ENCODE results near the gene TMEM218. TPM values are rescaled to one million over a fixed set of nuclear protein-coding genes. Genes with fewer than 3 reads are reported as not detected.

Gene TMEM218
- total RNA-seq, 1 experiment from 2014 or later: 14.3 TPM

DNA sequence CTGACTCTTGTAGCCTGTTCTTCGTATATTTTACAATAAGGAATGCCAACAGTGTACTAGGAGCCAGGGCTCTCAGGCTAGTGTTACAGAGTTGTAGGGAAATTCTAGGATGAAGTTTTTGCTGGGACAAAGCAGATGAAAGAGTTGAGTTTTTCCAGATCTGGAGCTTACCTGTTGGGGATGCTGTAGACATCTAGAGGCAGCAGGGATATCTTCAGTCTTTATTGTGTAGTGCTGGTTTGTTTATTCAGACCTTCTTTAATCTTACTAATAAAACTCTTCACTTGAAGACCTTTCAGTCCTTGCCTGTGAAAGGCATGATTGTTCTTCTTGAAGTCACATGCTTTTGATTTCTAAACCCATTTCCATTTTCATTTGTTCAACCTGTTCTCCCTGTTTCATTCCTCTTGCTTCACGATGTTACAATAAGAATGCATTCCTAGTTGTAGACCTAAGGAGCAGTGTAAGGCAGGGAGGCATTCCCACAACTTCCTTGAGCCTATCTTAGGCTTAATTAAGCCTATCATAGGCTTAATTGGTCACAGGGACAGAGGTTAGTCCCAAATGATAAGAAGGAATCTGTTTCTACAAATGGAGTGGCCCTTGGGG lies 56.2 kb downstream of the TMEM218 start:
- no peaks in the 10 kb centered on the region for H3K9me3 Mint-ChIP-seq
- Histone ChIP-seq H2BK20ac (ENCODE audit: low read depth, low read length, poor library complexity, severe bottlenecking) (no peak overlapping the region), H3K18ac (ENCODE audit: insufficient read length, low read depth, low read length) (no peak overlapping the region), H4K5ac (ENCODE audit: insufficient read length, low read depth, low read length) (no peak overlapping the region), H2AK5ac (ENCODE audit: insufficient read length, low read length) (no peak overlapping the region), H3K27ac (ENCODE audit: insufficient read length, low read depth, low read length) (no peak overlapping the region), H3K4me1 (ENCODE audit: insufficient read depth, low read length) (no peaks in the 10 kb centered on the region), H3K79me1 (ENCODE audit: insufficient read depth, low read depth, low read length, poor library complexity, severe bottlenecking) (no peaks in the 10 kb centered on the region), H3K56ac (ENCODE audit: insufficient read length, low read depth, low read length) (no peak overlapping the region), H4K20me1 (ENCODE audit: control insufficient read depth, insufficient read depth, insufficient read length) (no peaks in the 10 kb centered on the region), H2AFZ (ENCODE audit: low read length) (no peak overlapping the region), H3K23me2 (ENCODE audit: insufficient read length, low read depth, low read length, poor library complexity, severe bottlenecking) (no peaks in the 10 kb centered on the region), H2BK12ac (ENCODE audit: insufficient read length, low read depth, low read length) (no peak overlapping the region), H3K4ac (ENCODE audit: low read depth, low read length) (no peak overlapping the region), H3K27me3 (ENCODE audit: insufficient read depth, low read length) (no peaks in the 10 kb centered on the region), H2BK15ac (ENCODE audit: low read depth, low read length) (no peak overlapping the region), H4K8ac (replicated peaks; ENCODE audit: insufficient read length, low read depth, low read length) (no peak overlapping the region), H3K9ac (ENCODE audit: extremely low read depth, insufficient read length, low read length) (no peak overlapping the region), H2BK120ac (ENCODE audit: low read depth, low read length, poor library complexity, severe bottlenecking) (no peak overlapping the region), H3T11ph (ENCODE audit: low read length) (no peak overlapping the region), H3K14ac (ENCODE audit: insufficient read depth, low read length) (no peak overlapping the region), H4K91ac (ENCODE audit: insufficient read length, low read depth, low read length) (no peak overlapping the region), H3K9me3 (ENCODE audit: control insufficient read depth, low read depth, low read length) (no peaks in the 10 kb centered on the region), H3K79me2 (ENCODE audit: insufficient read depth, low read length) (no peaks in the 10 kb centered on the region), H3K23ac (ENCODE audit: insufficient read length, low read depth, low read length) (no peak overlapping the region), H2BK5ac (ENCODE audit: insufficient read length, low read length) (no peak overlapping the region), H3K4me2 (ENCODE audit: insufficient read depth, insufficient read length, low read length) (no peak overlapping the region)
- no peak for DNase-seq
- H3K36me3 Mint-ChIP-seq (ENCODE audit: insufficient read depth in 1 of 3, low read depth in 3 of 3): no peaks in the 10 kb centered on the region
- TF ChIP-seq, protein P1, sequence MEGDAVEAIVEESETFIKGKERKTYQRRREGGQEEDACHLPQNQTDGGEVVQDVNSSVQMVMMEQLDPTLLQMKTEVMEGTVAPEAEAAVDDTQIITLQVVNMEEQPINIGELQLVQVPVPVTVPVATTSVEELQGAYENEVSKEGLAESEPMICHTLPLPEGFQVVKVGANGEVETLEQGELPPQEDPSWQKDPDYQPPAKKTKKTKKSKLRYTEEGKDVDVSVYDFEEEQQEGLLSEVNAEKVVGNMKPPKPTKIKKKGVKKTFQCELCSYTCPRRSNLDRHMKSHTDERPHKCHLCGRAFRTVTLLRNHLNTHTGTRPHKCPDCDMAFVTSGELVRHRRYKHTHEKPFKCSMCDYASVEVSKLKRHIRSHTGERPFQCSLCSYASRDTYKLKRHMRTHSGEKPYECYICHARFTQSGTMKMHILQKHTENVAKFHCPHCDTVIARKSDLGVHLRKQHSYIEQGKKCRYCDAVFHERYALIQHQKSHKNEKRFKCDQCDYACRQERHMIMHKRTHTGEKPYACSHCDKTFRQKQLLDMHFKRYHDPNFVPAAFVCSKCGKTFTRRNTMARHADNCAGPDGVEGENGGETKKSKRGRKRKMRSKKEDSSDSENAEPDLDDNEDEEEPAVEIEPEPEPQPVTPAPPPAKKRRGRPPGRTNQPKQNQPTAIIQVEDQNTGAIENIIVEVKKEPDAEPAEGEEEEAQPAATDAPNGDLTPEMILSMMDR (conservative IDR thresholded peaks at IDR 0.05): no peak
- no CpG with 5 or more reads among the region's 2 CpGs for WGBS (ENCODE audit: extremely low coverage, insufficient read length, low lambda C conversion rate)
- H3K27ac Mint-ChIP-seq: no peak overlapping the region
- 0 out of 4 replicates have a peak, but pooled peaks cover 0 to 5% of the 10 kb centered on the region in 2 experiments for H3K4me1 Mint-ChIP-seq
- H3K27me3 Mint-ChIP-seq (ENCODE audit: low read depth): peaks cover 9% of the 10 kb centered on the region
- H3K4me3 Mint-ChIP-seq: no peak overlapping the region

All from H9 (cell line).